ENCODE measurements around the gene ATF6.

The ATF6 gene

DNA sequence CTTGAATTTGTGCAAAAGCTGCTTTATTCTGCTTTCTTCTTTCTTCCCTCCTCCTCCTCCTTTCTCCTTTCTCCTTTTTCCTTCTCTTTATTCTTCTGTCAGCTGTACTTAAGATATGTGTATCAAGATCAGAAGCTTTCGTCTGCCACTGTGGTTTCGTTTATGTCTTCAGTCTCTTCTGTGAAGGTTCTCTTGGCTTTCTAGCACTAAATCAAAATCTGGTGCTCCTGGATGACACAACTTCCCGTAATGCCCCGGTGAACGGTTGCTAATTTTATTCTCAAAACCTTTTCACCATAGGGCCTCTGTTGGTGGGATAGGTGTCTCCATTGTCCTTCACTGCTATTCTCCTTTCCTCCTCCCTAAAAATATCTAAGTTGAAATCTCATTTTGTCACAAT is 5.0 kb downstream of the ATF6 start:
- TF ChIP-seq, protein P1, sequence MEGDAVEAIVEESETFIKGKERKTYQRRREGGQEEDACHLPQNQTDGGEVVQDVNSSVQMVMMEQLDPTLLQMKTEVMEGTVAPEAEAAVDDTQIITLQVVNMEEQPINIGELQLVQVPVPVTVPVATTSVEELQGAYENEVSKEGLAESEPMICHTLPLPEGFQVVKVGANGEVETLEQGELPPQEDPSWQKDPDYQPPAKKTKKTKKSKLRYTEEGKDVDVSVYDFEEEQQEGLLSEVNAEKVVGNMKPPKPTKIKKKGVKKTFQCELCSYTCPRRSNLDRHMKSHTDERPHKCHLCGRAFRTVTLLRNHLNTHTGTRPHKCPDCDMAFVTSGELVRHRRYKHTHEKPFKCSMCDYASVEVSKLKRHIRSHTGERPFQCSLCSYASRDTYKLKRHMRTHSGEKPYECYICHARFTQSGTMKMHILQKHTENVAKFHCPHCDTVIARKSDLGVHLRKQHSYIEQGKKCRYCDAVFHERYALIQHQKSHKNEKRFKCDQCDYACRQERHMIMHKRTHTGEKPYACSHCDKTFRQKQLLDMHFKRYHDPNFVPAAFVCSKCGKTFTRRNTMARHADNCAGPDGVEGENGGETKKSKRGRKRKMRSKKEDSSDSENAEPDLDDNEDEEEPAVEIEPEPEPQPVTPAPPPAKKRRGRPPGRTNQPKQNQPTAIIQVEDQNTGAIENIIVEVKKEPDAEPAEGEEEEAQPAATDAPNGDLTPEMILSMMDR (IDR thresholded peaks at IDR 0.05; ENCODE audit: low read length, missing control alignments), result no peak
- no peak for DNase-seq (ENCODE audit: low read depth)
- H3K4me3 ChIP-seq (replicated peaks; ENCODE audit: low read depth, low read length), result no peak overlapping the region

GRCh38 chr1:161771973-161772372 is 5.9 kb downstream of the ATF6 start:
- no peak for DNase-seq (ENCODE audit: low read depth)
- no peak overlapping the region for H3K4me3 ChIP-seq (replicated peaks; ENCODE audit: low read depth, low read length)
- TF ChIP-seq, protein P1 (IDR thresholded peaks at IDR 0.05; ENCODE audit: low read length, missing control alignments), result no peak

DNA sequence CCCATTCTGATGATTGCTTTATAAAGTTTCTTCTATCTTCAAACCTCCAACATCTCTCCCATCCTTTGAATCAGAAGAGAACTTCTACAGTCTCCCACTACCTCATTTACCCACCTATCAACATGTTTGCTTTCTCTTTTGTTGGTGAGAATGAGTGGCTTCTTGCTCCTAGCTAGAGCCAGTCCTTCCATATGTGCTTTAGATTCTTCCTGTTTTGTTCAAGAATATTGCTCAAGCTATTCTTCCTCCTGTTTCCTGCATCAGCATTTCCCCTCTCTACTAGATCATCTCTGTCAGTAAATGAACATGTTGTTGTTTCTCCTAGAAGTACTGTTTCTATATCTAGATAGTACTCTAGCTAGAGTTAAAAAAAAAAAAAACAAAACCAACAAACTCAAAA is 6.3 kb downstream of the ATF6 start:
- DNase-seq (ENCODE audit: low read depth), result peak; percentile 72
- TF ChIP-seq, protein P1 (IDR thresholded peaks at IDR 0.05; ENCODE audit: low read length, missing control alignments), result no peak
- H3K4me3 ChIP-seq (replicated peaks; ENCODE audit: low read depth, low read length), result no peak overlapping the region

DNA sequence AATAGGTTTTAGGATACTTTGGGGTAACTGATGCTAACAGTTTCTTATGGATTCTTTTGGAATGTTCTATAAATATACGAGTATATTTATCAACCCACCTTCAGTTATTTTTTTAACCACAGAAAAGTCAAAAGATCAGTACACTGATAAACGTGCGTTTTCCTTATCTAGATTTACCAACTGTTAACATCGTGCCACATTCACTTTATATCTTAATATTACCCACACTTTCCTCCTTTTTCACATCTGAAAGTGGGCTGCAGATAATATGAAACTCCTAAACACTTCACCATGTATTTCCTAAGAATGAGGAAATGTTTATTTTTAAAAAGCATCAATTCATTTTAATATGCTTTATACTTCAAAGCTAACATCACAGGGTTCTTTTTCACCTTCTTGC is 7.7 kb downstream of the ATF6 start:
- no peak for DNase-seq (ENCODE audit: low read depth)
- TF ChIP-seq, protein P1 (IDR thresholded peaks at IDR 0.05; ENCODE audit: low read length, missing control alignments), result no peak
- H3K4me3 ChIP-seq (replicated peaks; ENCODE audit: low read depth, low read length), result no peak overlapping the region

DNA sequence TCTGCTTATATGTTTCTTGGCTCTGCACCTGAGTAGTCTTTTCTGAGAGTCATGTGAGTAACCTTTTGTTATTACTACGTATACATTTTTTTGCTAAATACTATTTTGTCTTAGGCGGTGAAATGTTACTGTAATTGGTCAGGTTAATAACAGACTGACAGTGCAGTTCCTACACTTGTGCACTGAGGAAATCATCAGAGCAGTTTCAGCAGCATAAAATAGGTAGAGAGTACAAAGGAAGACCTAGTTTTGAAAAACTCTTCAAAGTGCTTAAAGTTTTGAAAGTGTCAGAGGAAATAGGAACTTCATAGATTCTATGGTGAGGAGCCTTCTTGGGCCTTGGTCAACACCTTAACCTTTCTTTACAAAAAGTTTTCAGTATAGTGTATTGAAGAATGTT is 11.1 kb downstream of the ATF6 start:
- no peak for DNase-seq (ENCODE audit: low read depth)
- TF ChIP-seq, protein P1 (IDR thresholded peaks at IDR 0.05; ENCODE audit: low read length, missing control alignments), result no peak
- H3K4me3 ChIP-seq (replicated peaks; ENCODE audit: low read depth, low read length), result no peak overlapping the region

GRCh38 chr1:161778522-161778921 is 12.4 kb downstream of the ATF6 start:
- TF ChIP-seq, protein P1 (IDR thresholded peaks at IDR 0.05; ENCODE audit: low read length, missing control alignments), result no peak

GRCh38 chr1:161779393-161779792 is 13.3 kb downstream of the ATF6 start:
- no peak overlapping the region for H3K4me3 ChIP-seq (replicated peaks; ENCODE audit: low read depth, low read length)
- TF ChIP-seq, protein P1 (IDR thresholded peaks at IDR 0.05; ENCODE audit: low read length, missing control alignments), result no peak
- DNase-seq (ENCODE audit: low read depth), result no peak

More at GRCh38 chr1:161778522-161778921, 12.4 kb downstream of the ATF6 start:
- no peak overlapping the region for H3K4me3 ChIP-seq (replicated peaks; ENCODE audit: low read depth, low read length)
- DNase-seq (ENCODE audit: low read depth), result no peak

All from fibroblast of pulmonary artery (primary cell).